GM11168 (cell line): ENCODE results near the gene IQSEC2.

ENCODE experiments used
- in situ Hi-C: fragments of 300-500 bp; cut with MboI; formaldehyde crosslinking; loops from one replicate; pipeline ENCODE4 v1.12.0; 2022; ENCODE audit warnings: low sequenced_read_pairs; ENCODE audit not compliant: unreplicated experiment

The IQSEC2 gene

DNA sequence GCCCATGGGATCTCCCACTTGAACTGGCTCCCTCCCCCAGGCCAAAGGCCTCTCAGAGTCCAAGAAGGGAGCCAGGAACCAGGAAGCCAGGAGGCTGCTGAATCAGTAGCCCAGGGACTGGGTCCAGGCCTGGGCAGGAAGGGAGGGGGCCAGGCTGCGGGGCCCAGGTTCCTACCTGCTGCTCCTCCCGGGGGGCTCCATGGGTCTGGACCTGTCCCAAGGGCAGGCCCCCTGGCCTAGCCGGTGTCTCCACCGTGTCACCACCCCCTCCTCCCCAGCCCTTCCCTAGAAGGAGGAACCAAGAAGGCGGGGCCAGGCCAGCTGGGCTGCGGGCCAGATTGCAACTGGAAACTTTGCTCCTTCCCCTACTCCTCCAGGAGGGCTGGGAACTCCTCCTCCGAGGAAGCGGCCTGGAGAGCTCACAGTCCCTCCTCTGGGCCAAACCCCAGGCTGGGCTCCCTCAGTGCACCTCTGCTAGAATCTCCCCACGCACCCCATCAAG, at the start of gene IQSEC2:
Gene IQSEC2 (minus strand): TSS at position 264 of the 502 bp plus-strand sequence.
- in situ Hi-C loops: no loop called here

DNA sequence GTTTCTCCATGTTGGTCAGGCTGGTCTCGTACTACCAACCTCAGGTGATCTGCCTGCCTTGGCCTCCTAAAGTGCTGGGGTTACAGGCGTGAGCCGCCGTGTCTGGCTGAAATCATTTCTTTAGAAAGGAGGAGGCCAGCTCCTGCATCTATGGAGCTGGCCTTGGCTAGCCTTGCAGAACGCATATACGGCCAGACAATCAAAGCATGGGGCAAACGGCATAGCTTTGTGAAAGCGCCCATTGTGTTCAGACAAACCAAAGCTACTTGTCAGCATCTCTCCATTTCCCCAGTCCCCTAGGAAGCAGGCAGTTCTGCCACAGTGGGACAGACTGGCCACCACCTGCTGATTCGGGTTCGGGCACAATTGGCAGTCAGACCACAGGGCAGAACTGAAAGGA, 48.9 kb upstream of the IQSEC2 start:
- in situ Hi-C loops: no loop called here

DNA sequence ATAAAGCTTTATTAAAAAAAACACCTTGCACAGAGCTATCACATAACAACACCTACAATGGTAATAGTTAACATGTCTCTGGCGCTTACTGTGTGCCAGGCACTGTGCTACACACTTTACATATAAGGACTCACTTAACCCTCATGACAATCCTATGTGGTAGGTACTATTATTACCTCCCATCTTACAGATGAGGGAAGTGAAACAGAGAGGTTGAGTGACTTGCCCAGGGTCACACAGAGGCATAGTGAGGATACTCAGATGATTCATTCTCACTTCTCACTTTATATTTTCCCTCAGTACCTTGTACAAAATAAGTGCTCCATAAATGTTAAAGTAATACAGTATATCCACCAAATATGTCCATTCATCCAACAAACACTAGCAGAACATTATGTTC, 43.4 kb upstream of the IQSEC2 start:
- in situ Hi-C loops: no loop called here

DNA sequence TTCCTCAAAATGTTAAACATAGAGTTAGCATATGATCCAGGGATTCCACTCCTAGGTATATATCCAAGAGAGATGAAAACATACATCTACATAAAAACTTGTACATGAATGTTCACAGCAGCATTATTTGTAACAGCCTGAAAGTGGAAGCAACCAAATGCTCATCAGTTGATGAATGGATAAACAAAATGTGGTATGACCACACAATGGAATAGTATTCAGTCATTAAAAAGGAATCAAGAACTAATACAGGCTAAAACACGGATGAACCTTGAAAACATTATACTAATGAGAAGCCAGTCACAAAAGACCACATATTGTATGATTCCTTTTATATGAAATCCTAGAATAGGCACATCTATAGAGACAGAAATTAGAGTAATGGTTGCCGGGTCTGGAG, 42.7 kb upstream of the IQSEC2 start:
- in situ Hi-C loops: no loop called here

DNA sequence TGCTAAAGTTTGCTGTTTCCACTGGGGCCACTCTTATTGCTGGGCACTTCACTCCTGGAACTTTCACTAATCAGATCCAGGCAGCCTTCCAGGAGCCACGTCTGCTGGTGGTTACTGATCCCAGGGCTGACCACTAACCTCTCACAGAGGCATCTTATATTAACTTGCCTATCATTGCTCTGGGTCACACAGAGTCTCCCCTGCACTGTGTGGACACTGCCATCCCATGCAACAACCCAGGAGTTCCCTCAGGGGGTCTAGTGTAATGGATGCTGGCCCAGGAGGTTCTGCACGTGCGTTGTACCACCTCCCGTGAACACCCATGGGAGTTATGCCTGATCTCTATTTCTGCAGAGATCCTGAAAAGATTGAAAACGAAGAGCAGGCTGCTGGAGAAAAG, 41.8 kb upstream of the IQSEC2 start:
- in situ Hi-C loops: no loop called here

DNA sequence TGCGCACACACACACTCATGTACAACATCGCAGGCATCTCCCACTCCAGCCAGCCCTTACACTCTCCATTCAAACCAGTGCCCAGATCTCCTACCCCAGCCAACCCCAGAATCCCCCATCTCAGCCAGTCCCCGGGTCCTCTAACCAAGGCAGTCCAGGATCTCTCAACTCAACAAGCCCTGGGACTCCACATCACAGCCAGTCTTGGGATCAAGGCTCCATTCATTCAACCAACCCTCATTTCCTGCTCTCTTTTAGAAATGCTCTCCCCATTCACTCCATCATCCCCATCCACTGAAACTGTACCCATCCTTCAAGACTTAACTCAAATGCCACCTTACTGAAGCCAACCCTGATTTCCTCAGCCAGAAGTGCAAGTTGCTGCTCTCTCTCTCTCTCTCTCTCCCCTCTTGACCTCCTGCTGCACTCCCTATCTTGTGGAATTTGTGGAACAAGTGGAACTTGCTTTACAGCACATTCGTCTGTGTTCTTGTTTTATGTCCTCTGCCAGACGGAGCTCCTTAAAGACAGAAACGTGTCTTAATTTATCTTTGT, 40.6 kb upstream of the IQSEC2 start:
- in situ Hi-C loops: no loop called here

DNA sequence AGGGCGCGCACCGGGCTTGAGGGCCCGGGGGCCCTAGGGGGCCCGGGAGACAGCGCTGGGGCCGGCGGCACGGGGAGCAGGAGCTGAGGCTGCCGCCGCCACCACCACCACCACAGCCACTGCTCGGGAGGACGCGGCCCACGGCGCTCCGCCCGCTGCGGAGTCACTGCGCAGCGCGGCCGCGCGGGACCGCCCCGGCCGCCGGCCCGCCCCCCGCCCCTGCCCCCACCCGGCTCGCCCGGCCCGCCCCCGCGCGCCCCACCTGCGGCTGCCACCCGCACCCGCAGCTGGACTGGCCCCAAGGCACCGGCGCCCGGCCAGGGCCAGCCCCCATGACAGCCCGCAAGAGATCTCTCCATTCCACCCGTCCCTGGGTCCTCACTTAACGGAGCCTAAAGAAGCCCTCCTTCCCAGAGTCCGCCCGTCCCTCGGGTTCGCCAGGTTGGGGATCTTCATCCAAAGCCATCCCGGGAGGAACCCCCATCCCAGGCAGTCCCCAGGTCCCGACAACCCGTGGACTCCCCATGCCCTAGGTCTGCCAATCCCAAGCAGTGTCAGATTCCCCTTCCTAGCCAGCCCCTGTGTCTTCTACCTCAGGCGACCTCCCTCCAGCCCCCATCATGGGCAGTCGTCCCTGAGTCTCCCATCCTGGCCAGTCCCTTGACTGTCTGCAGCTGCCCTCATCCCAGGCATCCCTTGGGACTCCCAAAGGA, 40.0 kb upstream of the IQSEC2 start:
- in situ Hi-C loops: no loop called here

DNA sequence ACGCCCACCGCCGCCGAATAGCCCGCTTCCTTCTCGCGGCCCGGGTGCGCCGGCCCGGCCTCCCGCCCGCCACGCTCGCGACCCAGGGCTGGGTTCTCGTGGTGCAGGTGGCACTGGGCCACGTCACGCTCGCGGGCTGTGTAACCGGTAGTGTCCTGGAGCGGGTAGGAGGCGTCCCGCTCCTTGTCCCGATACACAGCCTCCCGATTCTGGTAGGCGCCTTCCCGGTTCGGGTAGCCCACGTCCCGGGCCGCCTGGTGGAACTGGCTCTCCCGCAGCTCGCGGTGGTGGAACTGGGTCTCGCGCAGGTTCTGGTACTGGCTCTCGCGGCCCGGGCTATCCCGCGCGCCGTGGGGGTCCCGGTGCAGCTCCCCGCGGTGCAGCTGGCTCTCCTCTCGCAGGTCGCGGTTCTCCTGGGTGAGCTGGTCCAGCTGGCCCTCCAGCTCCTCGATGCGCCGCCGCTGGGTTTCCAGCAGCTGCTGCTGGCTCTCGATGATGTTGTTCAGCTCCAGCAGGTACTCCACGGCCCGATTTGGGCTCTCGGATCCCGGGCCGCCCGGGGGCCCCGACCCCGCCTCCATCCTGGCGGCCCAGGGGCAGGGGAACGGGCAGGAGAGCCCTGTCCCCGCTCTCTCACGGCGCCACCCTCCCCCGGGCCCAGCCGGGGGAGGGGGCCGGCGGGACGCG, 39.3 kb upstream of the IQSEC2 start:
- in situ Hi-C loops: no loop called here

DNA sequence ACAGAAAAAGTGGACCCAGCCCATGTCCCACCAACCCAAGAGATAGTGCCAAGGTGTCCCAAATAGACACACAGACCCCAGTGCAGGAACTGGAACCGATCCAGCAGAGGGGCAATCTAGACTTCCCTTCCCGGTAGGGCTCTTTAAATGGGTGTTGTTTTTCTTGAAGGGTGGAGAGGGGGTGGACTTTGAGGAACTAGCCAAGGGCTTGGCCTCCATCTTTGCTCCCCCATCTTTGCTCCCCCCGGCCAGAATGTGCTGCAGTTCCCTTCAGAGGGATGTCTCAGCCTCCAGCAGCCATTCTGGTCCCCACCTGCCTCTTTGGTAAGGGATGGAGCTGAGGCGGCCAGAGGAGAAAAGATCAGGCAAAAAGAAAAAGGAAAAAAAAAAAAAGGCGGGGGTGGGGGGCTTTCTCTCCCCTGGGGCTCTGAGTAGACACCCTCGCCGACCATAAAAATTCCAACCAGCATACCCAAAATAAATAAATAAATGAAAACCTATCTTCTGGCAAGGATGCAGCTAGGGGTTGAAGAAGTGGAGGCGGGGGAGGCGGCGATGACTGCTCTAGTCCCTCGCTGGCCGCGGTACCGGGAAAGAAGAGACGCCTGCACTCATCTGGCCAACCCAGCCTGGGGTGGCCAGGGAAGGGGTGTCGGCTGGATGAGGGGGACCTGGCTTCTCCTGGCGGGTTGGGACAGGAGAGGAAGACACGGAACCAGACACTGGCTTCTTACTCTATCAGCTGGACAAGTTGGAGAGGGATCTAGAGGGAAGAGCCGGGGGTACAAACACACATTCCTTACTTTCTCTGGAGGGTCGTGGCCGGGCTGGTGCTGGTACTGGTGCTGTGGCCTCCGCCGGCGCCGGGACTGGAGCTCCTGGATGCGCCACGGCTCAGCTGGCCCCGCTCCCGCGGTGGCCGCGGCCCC, 38.5 kb upstream of the IQSEC2 start:
- in situ Hi-C loops: loop anchor here (10.0 kb wide), 1 partner anchor 105 kb away; the partner anchor contains the start of genes RIBC1 and SMC1A

DNA sequence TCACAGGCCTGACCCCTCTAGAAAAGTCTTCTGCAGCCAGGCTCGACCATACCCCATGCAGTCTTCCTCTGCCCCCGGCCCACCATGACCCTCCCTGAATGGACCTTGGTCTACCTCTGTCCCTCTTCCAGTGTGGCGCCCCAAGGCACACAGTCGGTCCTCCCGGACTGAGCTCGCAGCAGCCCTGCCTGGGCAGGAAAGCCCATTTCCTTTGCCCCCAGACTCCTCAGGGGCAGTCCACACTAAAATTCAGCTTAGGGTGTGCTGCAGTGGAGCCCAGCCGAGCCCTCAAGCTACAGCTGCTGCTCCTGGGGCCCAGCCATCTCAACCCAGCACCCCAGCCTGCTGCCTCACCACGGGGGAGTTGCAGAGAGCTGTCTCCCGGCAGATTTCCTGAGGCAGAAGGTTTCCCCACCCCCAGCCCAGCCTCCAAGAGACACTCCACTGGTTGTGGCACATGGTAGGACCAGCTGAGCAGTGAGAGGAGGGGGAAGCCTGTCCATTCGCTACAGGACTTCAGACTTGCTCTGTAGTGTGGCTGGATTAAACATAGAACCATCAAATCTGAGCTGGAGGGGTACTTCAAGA, 37.5 kb upstream of the IQSEC2 start:
- in situ Hi-C loops: loop anchor here (10.0 kb wide), 1 partner anchor 106 kb away; the partner anchor contains the start of genes RIBC1 and SMC1A

DNA sequence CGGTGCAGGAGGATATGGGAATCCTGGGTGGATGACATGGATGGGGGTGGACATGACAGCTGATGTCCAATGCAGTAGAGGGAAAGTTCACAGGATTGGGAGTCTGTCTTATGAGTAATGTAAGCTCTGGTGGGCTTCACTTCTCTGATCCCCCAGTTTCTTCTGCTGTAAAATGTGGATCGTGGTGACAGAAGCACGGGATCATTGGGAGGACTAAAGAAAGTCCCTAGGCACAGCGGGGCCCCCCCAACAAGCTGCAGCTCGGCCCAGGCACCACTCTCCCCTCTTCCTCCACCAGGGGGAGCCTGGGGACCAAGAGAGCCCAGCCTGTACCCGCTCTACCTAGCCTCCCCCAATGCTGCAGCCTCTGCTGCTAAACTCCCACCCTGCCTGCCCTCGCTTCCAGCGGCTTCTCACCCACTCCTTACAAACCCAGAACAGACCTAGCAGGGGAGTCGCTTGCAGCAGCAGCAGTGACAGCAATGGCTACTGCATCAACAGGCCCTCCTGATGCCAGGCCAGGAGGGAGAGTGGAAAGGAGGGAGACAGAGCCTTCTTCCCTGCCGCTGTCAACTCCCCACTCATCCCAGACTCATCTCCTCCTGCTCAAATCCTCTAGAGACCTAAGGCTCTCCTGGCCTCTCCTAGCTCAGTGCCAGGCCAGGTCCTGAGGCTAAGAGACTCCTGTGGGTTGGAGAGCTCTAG, 36.1 kb upstream of the IQSEC2 start:
- in situ Hi-C loops: loop anchor here (10.0 kb wide), 1 partner anchor 107 kb away; the partner anchor contains the start of genes RIBC1 and SMC1A

DNA sequence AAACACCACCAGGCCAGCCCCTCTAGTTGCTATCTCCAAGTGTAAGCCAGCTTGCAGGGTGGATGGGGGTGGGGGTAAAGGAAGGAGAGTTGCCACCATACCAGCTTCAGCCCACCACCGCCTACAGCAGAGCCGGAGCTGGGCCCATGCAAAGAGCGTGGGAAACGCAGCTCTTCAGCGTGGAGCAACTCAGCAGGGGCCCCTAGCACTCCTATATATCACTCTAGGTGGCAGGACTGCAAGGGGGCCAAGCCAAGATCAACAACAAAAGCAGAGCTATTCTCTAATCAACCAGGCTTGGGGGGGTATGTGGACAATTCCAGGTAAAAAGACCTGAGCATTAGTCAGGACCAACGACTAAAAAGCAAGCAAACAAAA, 35.5 kb upstream of the IQSEC2 start:
- in situ Hi-C loops: loop anchor here (10.0 kb wide), 1 partner anchor 108 kb away; the partner anchor contains the start of genes RIBC1 and SMC1A

DNA sequence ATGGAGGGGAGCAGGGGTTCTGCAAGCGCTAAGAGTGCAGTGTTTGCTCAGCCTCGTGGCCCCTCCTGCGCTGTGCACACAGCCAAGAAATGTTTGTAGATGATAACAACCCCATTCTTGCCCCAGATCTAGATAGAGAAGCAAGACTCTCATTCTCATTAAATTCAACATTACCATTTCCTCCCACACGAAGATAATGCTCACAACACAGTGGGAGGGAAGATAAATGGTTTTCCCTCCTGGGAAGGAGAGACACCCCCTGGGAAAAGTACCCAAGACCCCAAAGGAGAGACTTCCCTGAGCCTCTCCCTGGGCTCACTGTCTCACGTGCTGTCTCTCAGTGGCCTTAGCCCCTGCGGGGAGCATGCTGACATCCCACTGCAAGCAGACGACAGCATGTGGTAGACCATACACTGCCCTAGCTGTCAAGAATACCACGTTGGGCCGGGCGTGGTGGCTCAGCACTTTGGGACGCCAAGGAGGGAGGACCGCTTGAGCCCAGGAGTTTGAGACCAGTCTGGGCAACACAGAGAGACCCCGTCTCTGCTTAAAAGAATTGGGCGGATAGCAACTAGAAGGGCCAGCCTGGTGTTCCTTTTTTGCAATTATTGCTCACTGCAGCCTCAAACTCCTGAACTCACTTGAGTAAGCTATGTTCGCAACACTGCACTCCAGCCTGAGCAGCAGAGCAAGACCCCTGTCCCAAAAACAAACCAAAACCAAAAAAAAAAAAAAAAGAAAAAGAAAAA, 34.9 kb upstream of the IQSEC2 start:
- in situ Hi-C loops: loop anchor here (10.0 kb wide), 1 partner anchor 109 kb away; the partner anchor contains the start of genes RIBC1 and SMC1A

DNA sequence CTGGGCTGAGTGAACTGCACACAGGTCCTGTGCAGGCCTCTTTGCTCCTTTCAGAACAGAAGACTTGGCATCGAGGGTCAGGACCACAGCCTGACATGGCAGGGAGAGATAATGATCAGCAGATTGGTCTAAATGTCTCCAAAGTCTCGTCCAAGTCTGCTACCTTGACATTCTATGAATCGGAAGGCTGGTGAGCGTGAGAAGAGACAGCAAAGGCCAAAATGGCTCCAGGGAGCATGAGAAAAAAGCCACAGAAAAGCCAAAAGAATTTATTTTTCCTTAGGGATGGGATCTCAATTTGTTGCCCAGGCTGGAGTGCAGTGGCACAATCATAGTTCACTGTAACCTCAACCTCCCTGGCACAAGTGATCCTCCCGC, 32.3 kb upstream of the IQSEC2 start:
- in situ Hi-C loops: loop anchor here (10.0 kb wide), 1 partner anchor 111 kb away; the partner anchor contains the start of genes RIBC1 and SMC1A

DNA sequence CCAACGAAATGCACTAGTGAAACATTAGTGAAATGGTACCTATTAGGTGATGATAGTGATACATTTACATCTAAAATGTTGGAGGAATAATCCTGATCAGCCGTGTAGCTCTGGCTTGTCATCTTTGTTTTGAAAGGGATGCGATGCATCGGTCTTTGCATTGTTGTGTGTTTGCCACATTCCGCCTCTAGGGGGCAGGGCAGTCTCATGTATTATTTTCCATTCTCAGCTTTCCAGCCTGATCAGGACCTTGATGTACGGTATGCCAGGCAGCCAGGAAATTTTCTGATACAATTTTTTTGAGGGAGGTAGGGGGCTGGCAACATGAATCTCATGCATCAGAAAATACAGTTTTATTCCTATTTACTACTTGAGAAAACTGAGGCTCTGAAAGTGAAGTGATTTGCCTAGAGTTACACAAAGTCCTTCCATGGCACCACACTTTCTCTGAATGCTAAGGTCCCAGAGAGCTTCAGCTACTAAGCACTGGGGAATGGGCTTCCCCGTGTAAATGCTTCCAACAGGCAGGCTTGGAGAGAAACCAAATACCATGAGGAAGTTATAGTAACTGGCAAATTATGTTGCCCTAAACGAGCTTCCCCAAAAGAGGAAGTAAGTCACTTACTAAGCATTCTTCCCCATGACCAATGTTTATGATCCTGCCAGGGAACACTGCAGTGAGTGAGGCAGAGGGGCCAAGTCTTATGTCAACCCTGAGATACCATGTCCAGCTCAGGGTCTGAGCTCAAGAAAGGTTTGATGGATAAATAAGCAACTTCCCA, 31.8 kb upstream of the IQSEC2 start:
- in situ Hi-C loops: loop anchor here (10.0 kb wide), 1 partner anchor 112 kb away; the partner anchor contains the start of genes RIBC1 and SMC1A

DNA sequence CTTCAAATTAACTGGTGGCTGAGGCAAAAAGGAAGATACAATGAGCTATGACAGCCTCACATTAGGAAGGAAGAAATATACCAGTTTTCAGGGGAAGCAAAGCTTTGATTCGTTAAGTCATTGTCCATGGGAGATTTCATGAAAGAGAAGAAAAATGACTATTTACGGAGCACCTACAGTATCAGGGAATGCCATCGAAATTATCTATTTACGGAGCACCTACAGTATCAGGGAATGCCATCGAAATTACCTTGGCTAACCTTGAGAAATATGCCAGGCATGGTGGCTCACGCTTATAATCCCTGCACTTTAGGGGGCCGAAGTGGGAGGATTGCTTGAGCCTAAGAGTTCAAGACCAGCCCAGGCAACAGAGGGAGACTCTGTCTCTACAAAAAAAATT, 28.5 kb upstream of the IQSEC2 start:
- in situ Hi-C loops: loop anchor here (10.0 kb wide), 1 partner anchor 115 kb away; the partner anchor contains the start of genes RIBC1 and SMC1A

DNA sequence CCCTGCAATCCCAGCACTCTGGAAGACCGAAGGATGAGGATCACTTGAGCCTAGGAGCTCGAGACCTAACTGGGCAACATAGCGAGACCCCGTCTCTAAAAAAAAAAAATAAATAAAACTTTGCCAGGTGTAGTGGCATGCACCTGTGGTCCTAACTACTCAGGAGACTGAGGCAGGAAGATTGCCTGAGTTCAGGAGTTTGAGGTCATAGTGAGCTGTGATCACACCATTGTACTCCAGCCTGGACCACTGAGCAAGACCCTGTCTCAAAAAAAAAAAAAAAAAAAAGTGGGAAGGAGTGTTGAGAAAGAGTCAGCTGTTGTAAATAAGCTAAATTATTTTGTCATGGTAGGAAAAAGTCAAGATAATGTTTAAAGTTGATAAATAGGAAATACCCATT, 27.5 kb upstream of the IQSEC2 start:
- in situ Hi-C loops: no loop called here
